ENCODE data around the gene GUCY1A1. TPM values are rescaled to one million over a fixed set of nuclear protein-coding genes. Genes with fewer than 3 reads are reported as not detected.

GUCY1A1 gene
- total and polyA plus RNA-seq, 12 donors, result 6.7 to 101 (median 60.2) TPM

DNA sequence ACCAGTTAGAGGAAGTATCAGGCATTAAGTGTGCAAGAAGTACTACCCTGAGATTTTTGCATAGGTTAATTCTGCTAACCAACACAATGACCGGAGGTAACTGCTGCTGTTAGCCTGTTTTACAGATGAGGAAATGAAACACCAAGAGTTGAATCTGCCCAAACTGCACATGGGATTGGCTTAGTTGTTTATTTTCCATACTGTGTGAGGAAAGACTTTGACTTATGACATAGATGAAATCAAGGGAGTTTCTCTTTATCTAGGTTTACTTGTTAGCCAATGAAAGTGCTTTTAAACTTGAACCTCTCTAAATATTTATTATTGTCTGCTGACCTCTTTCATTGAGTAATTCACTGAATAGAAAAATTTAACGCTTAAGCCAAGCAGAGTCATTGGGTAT, 102.4 kb downstream of the GUCY1A1 start:
- TF ChIP-seq, protein P1, sequence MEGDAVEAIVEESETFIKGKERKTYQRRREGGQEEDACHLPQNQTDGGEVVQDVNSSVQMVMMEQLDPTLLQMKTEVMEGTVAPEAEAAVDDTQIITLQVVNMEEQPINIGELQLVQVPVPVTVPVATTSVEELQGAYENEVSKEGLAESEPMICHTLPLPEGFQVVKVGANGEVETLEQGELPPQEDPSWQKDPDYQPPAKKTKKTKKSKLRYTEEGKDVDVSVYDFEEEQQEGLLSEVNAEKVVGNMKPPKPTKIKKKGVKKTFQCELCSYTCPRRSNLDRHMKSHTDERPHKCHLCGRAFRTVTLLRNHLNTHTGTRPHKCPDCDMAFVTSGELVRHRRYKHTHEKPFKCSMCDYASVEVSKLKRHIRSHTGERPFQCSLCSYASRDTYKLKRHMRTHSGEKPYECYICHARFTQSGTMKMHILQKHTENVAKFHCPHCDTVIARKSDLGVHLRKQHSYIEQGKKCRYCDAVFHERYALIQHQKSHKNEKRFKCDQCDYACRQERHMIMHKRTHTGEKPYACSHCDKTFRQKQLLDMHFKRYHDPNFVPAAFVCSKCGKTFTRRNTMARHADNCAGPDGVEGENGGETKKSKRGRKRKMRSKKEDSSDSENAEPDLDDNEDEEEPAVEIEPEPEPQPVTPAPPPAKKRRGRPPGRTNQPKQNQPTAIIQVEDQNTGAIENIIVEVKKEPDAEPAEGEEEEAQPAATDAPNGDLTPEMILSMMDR (IDR thresholded peaks at IDR 0.05), result no peak
- Histone ChIP-seq H3K27me3 (no peaks in the 10 kb centered on the region), H3K36me3 (peaks cover 0 to 20% (median 0%) of the 10 kb centered on the region in 9 donors), H3K4me3 (no peak overlapping the region), H3K27ac (no peak overlapping the region), H3K9me3 (no peaks in the 10 kb centered on the region), H3K4me1 (peaks cover 0 to 14% (median 7%) of the 10 kb centered on the region in 9 donors)
- intact Hi-C loops (cut with DNase I), result loop anchor here in 2 of 10 donors (5.0 to 10.0 kb wide), 2 partner anchors 57 to 94 kb away; no protein-coding TSS in a partner anchor
- no peak for DNase-seq
- no peak for ATAC-seq
- 85 to 90% methylated on average over 2 of the region's 2 CpGs for WGBS, 2 donors

DNA sequence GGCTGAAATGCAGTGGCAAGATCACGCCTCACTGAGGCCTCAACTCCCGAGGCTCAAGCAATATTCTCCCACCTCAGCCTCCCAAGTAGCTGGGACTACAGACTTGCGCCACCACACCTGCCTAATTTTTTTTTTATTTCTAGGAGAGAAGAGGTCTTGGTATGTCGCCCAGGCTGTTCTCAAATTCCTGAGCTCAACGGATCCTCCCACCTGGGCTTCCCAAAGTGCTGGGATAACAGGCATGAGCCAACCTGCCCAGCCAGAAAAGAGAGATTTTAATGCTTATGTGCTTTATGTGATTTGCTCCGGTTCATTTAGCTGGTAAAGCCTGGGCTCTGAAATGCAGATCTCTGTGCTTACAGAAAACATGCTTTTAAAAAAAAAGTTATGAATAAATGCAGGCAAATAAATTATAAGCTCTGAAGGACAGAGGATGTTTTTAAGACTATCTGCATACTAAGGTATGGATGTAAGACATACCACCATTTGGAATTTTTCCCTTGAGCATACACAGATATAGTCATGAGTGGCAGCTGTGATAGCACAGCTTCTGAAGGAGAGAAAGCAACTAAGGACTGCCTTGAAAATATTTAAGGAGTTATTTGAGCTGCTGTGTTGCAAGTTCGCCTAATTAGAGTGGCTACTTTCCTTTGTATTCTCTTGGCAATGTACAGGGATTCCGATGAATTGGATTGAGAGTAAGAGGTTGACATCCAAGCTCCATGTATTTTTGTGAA, 106.0 kb downstream of the GUCY1A1 start:
- intact Hi-C loops (cut with DNase I), result loop anchor here in 2 of 10 donors (10.0 kb wide), 2 partner anchors 78 to 108 kb away; partner anchors contain the start of gene GUCY1A1 (in 1 of the 2)
- H3K27ac ChIP-seq, result no peak overlapping the region
- TF ChIP-seq, protein P1 (IDR thresholded peaks at IDR 0.05), result no peak
- H3K4me3 ChIP-seq, result no peak overlapping the region
- peaks cover 0 to 16% (median 8%) of the 10 kb centered on the region in 9 donors for H3K4me1 ChIP-seq
- no peaks in the 10 kb centered on the region for H3K9me3 ChIP-seq
- no peaks in the 10 kb centered on the region for H3K27me3 ChIP-seq
- peaks cover 0 to 30% (median 6%) of the 10 kb centered on the region in 9 donors for H3K36me3 ChIP-seq
- ATAC-seq (no peak), DNase-seq (no peak)
- WGBS, 2 donors, result 84 to 85% methylated on average over 8 of the region's 8 CpGs

DNA sequence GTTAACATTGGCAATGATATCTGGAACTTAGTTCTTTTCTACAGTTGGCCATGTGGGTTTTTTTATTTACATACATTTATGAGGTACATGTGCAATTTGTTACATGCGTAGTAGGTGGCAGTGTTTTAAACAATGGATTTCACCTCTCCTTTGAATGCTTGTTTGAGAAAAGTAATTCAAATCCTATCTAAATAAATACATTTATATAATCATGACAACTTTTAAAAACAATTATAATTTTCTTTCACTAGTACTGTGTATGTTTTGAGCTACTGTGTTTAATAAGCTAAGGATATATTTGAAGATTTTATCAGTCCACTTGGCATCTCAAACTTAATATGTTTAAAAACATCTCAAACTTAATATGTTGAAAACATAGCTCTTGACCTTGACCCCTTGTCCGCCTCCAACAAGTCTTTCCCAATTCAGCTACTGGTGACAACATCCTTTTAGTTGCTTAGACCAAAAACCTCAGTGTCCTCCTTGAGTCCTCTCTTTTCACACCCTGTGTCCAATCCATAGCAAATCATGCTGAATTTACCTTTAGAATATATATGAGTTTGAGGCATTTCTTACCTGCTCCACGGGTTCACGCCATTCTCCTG, 106.7 kb downstream of the GUCY1A1 start:
- TF ChIP-seq, protein P1 (IDR thresholded peaks at IDR 0.05), result no peak
- peaks cover 0 to 22% (median 14%) of the 10 kb centered on the region in 9 donors for H3K4me1 ChIP-seq
- 89 to 90% methylated on average over 4 of the region's 4 CpGs for WGBS, 2 donors
- ATAC-seq, result no peak
- no peaks in the 10 kb centered on the region for H3K27me3 ChIP-seq
- H3K36me3 ChIP-seq, result peaks cover 0 to 36% (median 6%) of the 10 kb centered on the region in 9 donors
- no peak overlapping the region for H3K4me3 ChIP-seq
- H3K27ac ChIP-seq, result peak overlapping the region in 3 of 10 donors; percentile 4 to 43 (median 35)
- H3K9me3 ChIP-seq, result no peaks in the 10 kb centered on the region
- intact Hi-C loops (cut with DNase I), result loop anchor here in 2 of 10 donors (10.0 kb wide), 2 partner anchors 78 to 108 kb away; partner anchors contain the start of gene GUCY1A1 (in 1 of the 2)
- no peak for DNase-seq

DNA sequence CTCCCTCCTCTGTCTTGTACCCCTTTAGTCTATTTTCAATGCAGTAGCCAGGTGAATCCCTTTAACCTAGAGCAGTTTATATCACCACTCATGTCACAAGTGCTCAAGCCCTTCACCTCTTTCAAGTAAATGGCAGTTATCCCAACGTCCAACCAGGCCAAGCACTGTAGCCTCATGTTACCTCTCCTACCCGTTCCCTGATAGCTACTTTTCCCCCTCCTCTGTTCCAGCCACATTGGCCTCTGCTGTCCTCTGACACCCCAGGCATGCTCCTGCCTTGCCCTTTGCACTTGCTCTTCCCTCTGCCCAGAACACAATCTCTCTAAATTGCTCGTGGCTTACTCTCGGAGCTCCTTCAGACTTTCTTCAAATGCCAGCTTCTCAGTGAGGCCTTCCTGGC, 107.4 kb downstream of the GUCY1A1 start:
- WGBS, 2 donors, result 37 to 54% methylated on average over 4 of the region's 4 CpGs
- no peak overlapping the region for H3K4me3 ChIP-seq
- ATAC-seq (peak; percentile 34 to 97 (median 82)), DNase-seq (no peak)
- peak overlapping the region in 5 of 10 donors; percentile 4 to 43 (median 31) for H3K27ac ChIP-seq
- H3K4me1 ChIP-seq, result peaks cover 0 to 27% (median 17%) of the 10 kb centered on the region in 9 donors
- H3K27me3 ChIP-seq, result no peaks in the 10 kb centered on the region
- no peaks in the 10 kb centered on the region for H3K9me3 ChIP-seq
- H3K36me3 ChIP-seq, result peaks cover 0 to 38% (median 6%) of the 10 kb centered on the region in 9 donors
- TF ChIP-seq, protein P1 (IDR thresholded peaks at IDR 0.05), result no peak
- intact Hi-C loops (cut with DNase I), result loop anchor here in 2 of 10 donors (10.0 kb wide), 2 partner anchors 79 to 109 kb away; partner anchors contain the start of gene GUCY1A1 (in 1 of the 2)
